ENCODE data around the gene SMTNL1. TPM values are rescaled to one million over a fixed set of nuclear protein-coding genes. Genes with fewer than 3 reads are reported as not detected.

Gene SMTNL1
- total and polyA plus RNA-seq, 4 donors, result not detected

Other genes starting within 250 kb of the SMTNL1 start
- gene TNKS1BP1, start 212.6 kb upstream of the SMTNL1 start, total RNA-seq, result 100 to 1,000 TPM; 169 to 184 TPM
- gene TNKS1BP1, start 212.6 kb upstream of the SMTNL1 start, polyA plus RNA-seq, result 100 to 1,000 TPM in 1 of 2 donors, 10 to 100 TPM in 1; 35.2 to 161 TPM
- gene SSRP1, start 201.7 kb upstream of the SMTNL1 start, total RNA-seq, result 10 to 100 TPM; 43.2 to 48.7 TPM
- gene SSRP1, start 201.7 kb upstream of the SMTNL1 start, polyA plus RNA-seq, result 10 to 100 TPM; 37.8 to 44.9 TPM
- gene P2RX3, start 199.2 kb upstream of the SMTNL1 start, total RNA-seq, result not detected
- not detected for gene P2RX3, start 199.2 kb upstream of the SMTNL1 start, polyA plus RNA-seq
- gene PRG3, start 156.4 kb upstream of the SMTNL1 start, total RNA-seq, result not detected
- gene PRG3, start 156.4 kb upstream of the SMTNL1 start, polyA plus RNA-seq, result not detected
- gene PRG2, start 146.9 kb upstream of the SMTNL1 start, total RNA-seq, result under 1 TPM; 0.39 to 0.84 TPM
- under 1 TPM in 1 of 2 donors, not detected in 1; 0.15 TPM for gene PRG2, start 146.9 kb upstream of the SMTNL1 start, polyA plus RNA-seq
- gene SLC43A3, start 110.5 kb upstream of the SMTNL1 start, total RNA-seq, result 10 to 100 TPM; 59.7 to 97.8 TPM
- 10 to 100 TPM; 28.0 to 30.4 TPM for gene SLC43A3, start 110.5 kb upstream of the SMTNL1 start, polyA plus RNA-seq
- 1 to 10 TPM; 1.1 to 4.3 TPM for gene RTN4RL2, start 77.1 kb upstream of the SMTNL1 start, total RNA-seq
- under 1 TPM in 1 of 2 donors, not detected in 1; 0.20 TPM for gene RTN4RL2, start 77.1 kb upstream of the SMTNL1 start, polyA plus RNA-seq
- 10 to 100 TPM in 1 of 2 donors, 1 to 10 TPM in 1; 7.6 to 15.8 TPM for gene SLC43A1, start 21.9 kb upstream of the SMTNL1 start, total RNA-seq
- gene SLC43A1, start 21.9 kb upstream of the SMTNL1 start, polyA plus RNA-seq, result 10 to 100 TPM in 1 of 2 donors, 1 to 10 TPM in 1; 8.6 to 19.6 TPM
- gene TIMM10, start 6.8 kb upstream of the SMTNL1 start, total RNA-seq, result 10 to 100 TPM; 30.8 to 40.0 TPM
- 10 to 100 TPM; 34.7 to 71.1 TPM for gene TIMM10, start 6.8 kb upstream of the SMTNL1 start, polyA plus RNA-seq
- 10 to 100 TPM; 42.0 to 68.9 TPM for gene UBE2L6, start 30.1 kb downstream of the SMTNL1 start, total RNA-seq
- 10 to 100 TPM; 44.8 to 45.2 TPM for gene UBE2L6, start 30.1 kb downstream of the SMTNL1 start, polyA plus RNA-seq
- gene SERPING1, start 60.1 kb downstream of the SMTNL1 start, total RNA-seq, result 1,000 to 10,000 TPM in 1 of 2 donors, 100 to 1,000 TPM in 1; 723 to 1,015 TPM
- 100 to 1,000 TPM; 473 to 867 TPM for gene SERPING1, start 60.1 kb downstream of the SMTNL1 start, polyA plus RNA-seq
- gene YPEL4, start 112.3 kb downstream of the SMTNL1 start, total RNA-seq, result 1 to 10 TPM in 1 of 2 donors, under 1 TPM in 1; 0.97 to 1.8 TPM
- 1 to 10 TPM; 3.0 to 6.2 TPM for gene YPEL4, start 112.3 kb downstream of the SMTNL1 start, polyA plus RNA-seq
- gene CLP1, start 120.2 kb downstream of the SMTNL1 start, total RNA-seq, result 10 to 100 TPM; 10.0 to 10.6 TPM
- gene CLP1, start 120.2 kb downstream of the SMTNL1 start, polyA plus RNA-seq, result 10 to 100 TPM in 1 of 2 donors, 1 to 10 TPM in 1; 6.7 to 10.8 TPM
- gene ZDHHC5, start 130.5 kb downstream of the SMTNL1 start, total RNA-seq, result 10 to 100 TPM; 47.9 to 51.0 TPM
- 10 to 100 TPM; 11.3 to 17.6 TPM for gene ZDHHC5, start 130.5 kb downstream of the SMTNL1 start, polyA plus RNA-seq
- 10 to 100 TPM in 1 of 2 donors, 1 to 10 TPM in 1; 8.8 to 11.6 TPM for gene MED19, start 174.6 kb downstream of the SMTNL1 start, total RNA-seq
- gene MED19, start 174.6 kb downstream of the SMTNL1 start, polyA plus RNA-seq, result 10 to 100 TPM in 1 of 2 donors, 1 to 10 TPM in 1; 9.9 to 11.8 TPM
- gene TMX2, start 175.0 kb downstream of the SMTNL1 start, total RNA-seq, result 10 to 100 TPM; 40.6 to 47.8 TPM
- 10 to 100 TPM; 44.1 to 50.8 TPM for gene TMX2, start 175.0 kb downstream of the SMTNL1 start, polyA plus RNA-seq
- 10 to 100 TPM; 65.0 to 75.1 TPM for gene SELENOH, start 203.9 kb downstream of the SMTNL1 start, total RNA-seq
- 100 to 1,000 TPM; 126 to 158 TPM for gene SELENOH, start 203.9 kb downstream of the SMTNL1 start, polyA plus RNA-seq
- gene BTBD18, start 214.2 kb downstream of the SMTNL1 start, total RNA-seq, result not detected
- gene BTBD18, start 214.2 kb downstream of the SMTNL1 start, polyA plus RNA-seq, result under 1 TPM in 1 of 2 donors, not detected in 1; 0.05 TPM
- gene CTNND1, start 224.2 kb downstream of the SMTNL1 start, total RNA-seq, result 100 to 1,000 TPM; 167 to 213 TPM
- gene CTNND1, start 224.2 kb downstream of the SMTNL1 start, polyA plus RNA-seq, result 10 to 100 TPM; 31.6 to 35.8 TPM

Measured in aorta (tissue), 4 donors.